GM12873 (cell line): ENCODE data around the gene DNAH17.

ENCODE experiments used
- CTCF ChIP-seq: IDR thresholded peaks from 2 replicates; pipeline ENCODE4 v1.5.1; 2012; ENCODE audit warnings: low read depth, mild to moderate bottlenecking, moderate library complexity, low read length, control low read depth; ENCODE audit not compliant: insufficient read depth; ENCODE audit errors: missing control alignments

DNAH17 gene

GRCh38 chr17:78510141-78511075 lies 66.8 kb downstream of the DNAH17 start:
- TF ChIP-seq CTCF: no peak

- no peak for TF ChIP-seq CTCF
These were observed 69.7 kb downstream of the DNAH17 start for GRCh38 chr17:78507526-78507925.

GRCh38 chr17:78506454-78507309 lies 70.5 kb downstream of the DNAH17 start:
- TF ChIP-seq CTCF: no peak

GRCh38 chr17:78504156-78504925 lies 72.9 kb downstream of the DNAH17 start:
- TF ChIP-seq CTCF: no peak

- no peak for TF ChIP-seq CTCF
These were observed 74.5 kb downstream of the DNAH17 start for GRCh38 chr17:78502611-78503148.

GRCh38 chr17:78501241-78502036 lies 75.8 kb downstream of the DNAH17 start:
- TF ChIP-seq CTCF: no peak
